ENCODE results near the gene NEURL1.

DNA sequence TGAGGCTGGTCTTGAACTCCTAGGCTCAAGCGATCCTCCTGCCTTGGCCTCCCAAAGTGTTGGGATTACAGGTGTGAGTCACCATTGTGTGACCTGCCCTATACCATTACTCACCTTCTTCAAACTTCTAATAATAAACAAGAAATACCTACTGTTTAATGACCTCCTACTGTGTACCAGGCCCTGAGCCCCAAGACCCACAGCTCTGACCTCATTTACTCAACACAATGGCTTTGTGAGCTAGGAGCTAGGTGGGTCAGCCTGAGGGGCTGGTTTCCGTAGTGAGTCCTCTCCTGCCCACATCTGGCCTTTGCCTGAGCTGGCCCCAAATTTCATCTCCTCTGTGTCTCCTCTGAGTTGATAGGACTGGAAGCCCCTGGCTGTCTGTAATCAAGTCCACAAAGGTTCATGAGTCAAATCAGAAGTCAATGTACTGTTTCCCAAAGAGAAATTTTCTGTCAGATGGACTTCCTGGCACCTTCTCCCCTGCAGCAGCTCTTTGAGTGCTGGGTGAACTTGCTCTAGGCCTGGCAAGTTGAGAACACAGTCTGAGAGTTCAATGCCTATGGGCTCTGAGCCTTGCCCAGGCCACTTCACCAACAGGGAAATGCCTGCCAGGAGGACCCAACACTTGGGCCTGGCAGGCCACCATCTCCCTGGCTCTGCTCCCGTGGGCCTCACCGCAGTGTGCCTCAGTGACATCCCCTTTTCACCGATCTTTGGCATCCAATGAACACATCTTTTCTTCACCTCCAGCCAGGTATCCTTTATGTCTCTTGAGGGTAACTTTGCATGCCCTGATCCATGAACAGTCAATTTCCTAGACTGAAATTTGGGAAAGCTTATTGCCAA, 24.0 kb downstream of the NEURL1 start:
- TF ChIP-seq GATA3 (IDR thresholded peaks at IDR 0.05; ENCODE audit: low read depth, low read length): no peak
- no peak for TF ChIP-seq GATA2 (IDR thresholded peaks at IDR 0.05; ENCODE audit: low read depth, low read length)

Data from SH-SY5Y (cell line).